Measurements from ENCODE around the gene TBC1D22A.

Gene TBC1D22A

GRCh38 chr22:46753360-46753759, 9.1 kb upstream of the TBC1D22A start:
- no peak for DNase-seq

- DNase-seq: no peak
Observed at GRCh38 chr22:46753761-46754109, 8.7 kb upstream of the TBC1D22A start.

- DNase-seq: no peak
Observed at GRCh38 chr22:46754110-46754799, 8.2 kb upstream of the TBC1D22A start.

- DNase-seq: no peak
Observed at GRCh38 chr22:46754826-46755225, 7.6 kb upstream of the TBC1D22A start.

GRCh38 chr22:46755525-46755924, 6.9 kb upstream of the TBC1D22A start:
- DNase-seq: no peak

GRCh38 chr22:46756097-46756496, 6.4 kb upstream of the TBC1D22A start:
- DNase-seq: no peak

- no peak for DNase-seq
Observed at GRCh38 chr22:46757104-46757503, 5.3 kb upstream of the TBC1D22A start.

GRCh38 chr22:46758121-46758520, 4.3 kb upstream of the TBC1D22A start:
- no peak for DNase-seq

GRCh38 chr22:46758867-46759290, 3.6 kb upstream of the TBC1D22A start:
- DNase-seq: no peak

GRCh38 chr22:46761017-46761416, 1.4 kb upstream of the TBC1D22A start:
- DNase-seq: no peak

GRCh38 chr22:46761539-46762237, 762 bp upstream of the TBC1D22A start:
- no peak for DNase-seq

- no peak for DNase-seq
Observed at GRCh38 chr22:46763051-46763705, 728 bp downstream of the TBC1D22A start.

- DNase-seq: no peak
Observed at GRCh38 chr22:46764140-46764680, 1.8 kb downstream of the TBC1D22A start.

GRCh38 chr22:46764779-46765485, 2.5 kb downstream of the TBC1D22A start:
- no peak for DNase-seq

- no peak for DNase-seq
Observed at GRCh38 chr22:46766611-46767010, 4.2 kb downstream of the TBC1D22A start.

- DNase-seq: no peak
Observed at GRCh38 chr22:46767249-46767985, 5.0 kb downstream of the TBC1D22A start.

GRCh38 chr22:46769191-46769675, 6.8 kb downstream of the TBC1D22A start:
- DNase-seq: no peak

- DNase-seq: no peak
Observed at GRCh38 chr22:46769706-46770105, 7.3 kb downstream of the TBC1D22A start.

- DNase-seq: no peak
Observed at GRCh38 chr22:46770151-46770641, 7.7 kb downstream of the TBC1D22A start.

- DNase-seq: no peak
Observed at GRCh38 chr22:46770726-46771125, 8.3 kb downstream of the TBC1D22A start.

GRCh38 chr22:46773076-46773475, 10.6 kb downstream of the TBC1D22A start:
- DNase-seq: no peak
